Fibroblast of villous mesenchyme (primary cell): Measurements from ENCODE around the gene NPIPA1. TPM values are rescaled to one million over a fixed set of nuclear protein-coding genes. Genes with fewer than 3 reads are reported as not detected.
A peak's percentile ranks its signal among the peaks of the same experiment; 100 is the strongest.
"Not testable (repeated sequence)": the region's sequence is repeated elsewhere in the genome, so short reads cannot be mapped to it uniquely, and the experiment has no call there.

Experiments used
- DNase-seq: peaks from one replicate; pipeline ENCODE4 v3.0.0-alpha.2; 2010; ENCODE audit warnings: low read depth
- H3K4me3 ChIP-seq: 2 replicates; pipeline ENCODE4 v1.5.1; 2011; ENCODE audit warnings: low read depth, mild to moderate bottlenecking, low read length
- CTCF ChIP-seq: IDR thresholded peaks from 2 replicates; pipeline ENCODE4 v1.5.1; 2012; ENCODE audit warnings: low read depth, mild to moderate bottlenecking, low read length; ENCODE audit not compliant: insufficient read depth
- total RNA-seq: library from RNA; depleted of rRNA; stranded (reverse); fragments of >200 nt; gene quantifications from 2 replicates; pipeline ENCODE4 v1.2.3, GENCODE V29; 2012

Gene NPIPA1
- total RNA-seq, 1 donor: 39.3 TPM

DNA sequence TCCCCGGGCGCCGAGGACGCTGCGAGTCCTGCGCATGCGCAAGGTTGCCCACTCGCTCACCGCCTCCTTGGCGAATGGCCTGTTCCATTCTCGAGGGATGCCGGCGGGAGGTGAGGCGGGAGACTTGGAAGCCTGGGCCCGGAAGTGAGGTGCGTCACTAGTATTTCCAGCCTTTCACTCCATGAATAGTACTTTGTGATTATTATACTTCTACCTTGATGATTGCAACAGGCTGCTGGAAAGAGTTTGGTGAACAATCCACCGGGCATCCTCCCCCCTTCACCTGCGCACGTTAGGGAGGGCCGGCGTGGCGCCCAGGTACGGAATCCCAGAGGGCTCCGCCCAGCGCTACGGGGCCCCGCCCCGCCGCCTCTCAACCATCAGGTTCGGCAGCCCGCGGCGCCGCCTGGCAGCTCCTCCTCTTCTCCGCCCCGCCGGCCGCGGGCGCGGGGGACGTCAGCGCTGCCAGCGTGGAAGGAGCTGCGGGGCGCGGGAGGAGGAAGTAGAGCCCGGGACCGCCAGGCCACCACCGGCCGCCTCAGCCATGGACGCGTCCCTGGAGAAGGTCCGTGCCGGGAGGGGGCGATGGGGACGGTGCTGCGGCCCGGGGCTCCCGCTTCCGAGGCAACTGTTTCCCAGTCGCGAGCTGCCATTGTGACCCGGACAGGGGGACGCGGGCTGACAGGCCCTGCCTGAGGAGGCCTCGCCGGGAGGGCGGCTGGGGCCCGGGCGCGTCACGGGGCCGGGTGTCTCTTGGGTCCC, 37.6 kb downstream of the NPIPA1 start, which contains the start of gene PDXDC1:
PDXDC1 (plus strand) TSS at position 371 of the 762 bp plus-strand sequence; CDS start at position 545, 174 bp downstream.
- H3K4me3 ChIP-seq: peak within 1 kb of the TSS; percentile 88
- peak; percentile 92 for DNase-seq
- peak; percentile 4 for TF ChIP-seq CTCF

- peak overlapping the region; percentile 88 for H3K4me3 ChIP-seq
- peak; percentile 21 for DNase-seq
- peak; percentile 5 for TF ChIP-seq CTCF
These were observed 38.4 kb downstream of the NPIPA1 start for GRCh38 chr16:14975418-14976194.

DNA sequence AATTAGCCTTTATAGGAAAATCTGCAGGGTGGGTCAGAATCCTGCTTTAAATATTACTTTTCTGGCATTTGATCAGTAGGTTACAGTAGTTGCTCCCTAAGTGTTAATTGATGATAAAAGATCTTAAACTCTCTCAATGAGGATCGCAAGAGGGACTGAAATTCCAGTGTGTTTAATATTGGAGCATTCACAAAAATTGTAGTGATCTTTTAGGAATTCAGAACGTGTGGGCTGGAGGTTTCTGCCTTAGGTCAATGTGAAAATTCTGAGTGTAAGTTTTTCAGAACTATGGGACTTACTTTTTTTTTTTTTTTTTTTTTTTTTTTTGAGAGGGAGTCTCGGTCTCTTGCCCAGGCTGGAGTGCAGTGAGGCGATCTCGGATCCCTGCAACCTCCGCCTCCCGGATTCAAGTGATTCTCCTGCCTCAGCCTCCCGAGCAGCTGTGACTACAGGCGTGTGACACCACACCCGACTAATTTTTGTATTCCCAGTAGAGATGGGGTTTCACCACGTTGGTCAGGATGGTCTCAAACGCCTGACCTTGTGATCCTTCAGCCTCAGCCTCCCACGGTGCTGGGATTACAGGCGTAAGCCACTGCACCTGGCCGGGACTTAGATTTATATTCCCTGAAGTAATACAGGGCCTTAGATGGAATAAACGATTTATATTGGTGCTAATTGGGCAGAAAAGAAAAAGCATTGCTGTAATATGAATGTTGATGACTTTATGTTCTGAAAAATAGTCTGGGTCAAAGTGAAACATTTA, 39.9 kb downstream of the NPIPA1 start:
- peak overlapping the region; percentile 88 for H3K4me3 ChIP-seq
- not testable (repeated sequence) for DNase-seq

DNA sequence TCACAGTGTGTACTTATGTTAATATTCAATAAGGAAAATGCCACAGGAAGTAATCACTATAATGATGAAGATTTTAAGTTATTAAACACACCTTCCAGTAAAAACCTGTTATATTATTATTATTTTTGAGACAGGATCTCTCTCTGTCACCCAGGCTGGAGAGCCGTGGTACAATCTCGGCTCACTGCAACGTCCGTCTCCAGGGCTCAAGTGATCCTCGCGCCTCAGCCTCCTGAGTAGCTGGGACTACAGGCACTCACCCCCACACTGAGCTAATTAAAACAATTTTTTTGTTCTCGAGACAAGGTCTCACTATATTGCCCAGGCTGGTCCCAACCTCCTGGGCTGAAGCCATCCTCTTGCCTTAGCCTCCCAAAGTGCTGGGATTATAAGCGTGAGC, 41.0 kb downstream of the NPIPA1 start:
- not testable (repeated sequence) for H3K4me3 ChIP-seq, DNase-seq

DNA sequence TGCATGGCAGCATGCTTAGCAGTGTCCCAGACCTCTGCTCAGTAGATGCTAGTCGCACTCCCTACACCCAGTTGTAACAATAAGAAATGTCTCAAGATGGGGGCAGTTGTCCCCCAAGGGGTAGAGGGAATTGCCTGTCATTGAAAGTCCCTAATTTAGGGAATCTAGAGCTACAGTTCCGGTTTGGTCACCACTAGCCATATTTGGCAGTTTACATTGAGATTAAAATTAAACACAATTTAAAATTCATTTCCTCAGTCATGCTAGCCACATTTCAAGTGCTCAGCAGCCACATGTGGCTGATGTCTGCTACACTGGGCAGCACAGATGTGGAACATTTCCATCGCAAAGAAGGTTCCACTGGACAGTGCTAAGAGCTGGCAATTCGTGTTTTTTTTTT, 41.7 kb downstream of the NPIPA1 start:
- DNase-seq, H3K4me3 ChIP-seq: not testable (repeated sequence)

DNA sequence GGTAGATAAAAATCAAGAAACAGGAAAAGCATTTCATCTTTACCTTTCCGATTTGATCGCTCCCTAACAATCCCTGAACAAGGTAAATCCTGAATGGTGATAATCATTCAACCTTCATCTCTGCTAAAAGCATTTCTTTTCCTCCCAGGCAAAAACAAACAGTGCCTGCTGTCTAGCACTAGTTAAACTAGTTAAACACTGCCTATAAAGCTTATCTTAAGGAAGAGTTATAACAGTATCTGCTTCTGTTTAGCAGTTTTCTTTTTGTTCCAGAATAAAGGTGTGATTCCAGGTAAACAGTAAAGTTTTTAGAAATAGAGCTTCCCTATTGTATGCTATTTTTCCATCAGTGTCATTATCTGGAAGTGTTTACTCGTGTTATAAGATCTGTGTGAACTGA, 44.0 kb downstream of the NPIPA1 start:
- DNase-seq, H3K4me3 ChIP-seq: not testable (repeated sequence)

DNA sequence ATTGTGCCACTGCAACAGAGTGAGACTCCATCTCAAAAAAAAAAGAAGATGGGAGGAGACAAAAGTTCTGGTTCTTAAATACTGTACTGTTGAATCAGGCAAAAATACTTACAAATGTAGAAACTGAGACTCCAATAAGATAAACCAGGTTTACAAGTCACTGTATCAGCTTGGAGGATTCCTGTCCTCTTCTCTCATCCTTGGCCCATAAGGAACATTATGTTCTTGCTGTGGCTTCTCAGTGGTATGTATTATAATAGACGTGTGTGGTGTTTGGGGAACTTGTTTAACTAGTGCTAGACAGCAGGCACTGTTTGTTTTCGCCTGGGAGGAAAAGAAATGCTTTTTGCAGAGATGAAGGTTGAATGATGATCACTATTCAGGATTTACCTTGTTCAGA, 45.3 kb downstream of the NPIPA1 start:
- DNase-seq: peak; percentile 51
- not testable (repeated sequence) for H3K4me3 ChIP-seq

- H3K4me3 ChIP-seq, DNase-seq: not testable (repeated sequence)
These were observed 50.8 kb downstream of the NPIPA1 start for GRCh38 chr16:14988092-14988491.

- not testable (repeated sequence) for H3K4me3 ChIP-seq, DNase-seq
These were observed 51.5 kb downstream of the NPIPA1 start for GRCh38 chr16:14988661-14989191.

GRCh38 chr16:14989291-14990281, 52.3 kb downstream of the NPIPA1 start:
- not testable (repeated sequence) for H3K4me3 ChIP-seq, DNase-seq

DNA sequence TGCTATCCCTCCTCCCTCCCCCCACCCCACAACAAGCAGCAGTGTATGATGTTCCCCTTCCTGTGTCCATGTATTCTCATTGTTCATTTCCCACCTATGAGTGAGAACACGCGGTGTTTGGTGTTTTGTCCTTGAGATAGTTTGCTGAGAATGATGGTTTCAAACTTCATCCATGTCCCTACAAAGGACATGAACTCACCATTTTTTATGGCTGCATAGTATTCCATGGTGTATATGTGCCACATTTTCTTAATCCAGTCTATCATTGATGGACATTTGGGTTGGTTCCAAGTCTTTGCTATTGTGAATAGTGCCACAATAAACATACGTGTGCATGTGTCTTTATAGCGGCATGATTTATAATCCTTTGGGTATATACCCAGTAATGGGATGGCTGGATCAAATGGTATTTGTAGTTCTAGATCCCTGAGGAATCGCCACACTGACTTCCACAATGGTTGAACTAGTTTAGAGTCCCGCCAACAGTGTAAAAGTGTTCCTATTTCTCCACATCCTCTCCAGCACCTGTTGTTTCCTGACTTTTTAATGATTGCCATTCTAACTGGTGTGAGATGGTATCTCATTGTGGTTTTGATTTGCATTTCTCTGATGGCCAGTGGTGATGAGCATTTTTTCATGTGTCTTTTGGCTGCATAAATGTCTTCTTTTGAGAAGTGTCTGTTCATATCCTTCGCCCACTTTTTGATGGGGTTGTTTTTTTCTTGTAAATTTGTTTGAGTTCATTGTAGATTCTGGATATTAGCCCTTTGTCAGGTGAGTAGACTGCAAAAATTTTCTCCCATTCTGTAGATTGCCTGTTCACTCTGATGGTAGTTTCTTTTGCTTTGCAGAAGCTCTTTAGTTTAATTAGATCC, 56.3 kb downstream of the NPIPA1 start:
- not testable (repeated sequence) for DNase-seq, H3K4me3 ChIP-seq

GRCh38 chr16:14996702-14997101, 59.5 kb downstream of the NPIPA1 start:
- peak; percentile 23 for DNase-seq
- not testable (repeated sequence) for H3K4me3 ChIP-seq

DNA sequence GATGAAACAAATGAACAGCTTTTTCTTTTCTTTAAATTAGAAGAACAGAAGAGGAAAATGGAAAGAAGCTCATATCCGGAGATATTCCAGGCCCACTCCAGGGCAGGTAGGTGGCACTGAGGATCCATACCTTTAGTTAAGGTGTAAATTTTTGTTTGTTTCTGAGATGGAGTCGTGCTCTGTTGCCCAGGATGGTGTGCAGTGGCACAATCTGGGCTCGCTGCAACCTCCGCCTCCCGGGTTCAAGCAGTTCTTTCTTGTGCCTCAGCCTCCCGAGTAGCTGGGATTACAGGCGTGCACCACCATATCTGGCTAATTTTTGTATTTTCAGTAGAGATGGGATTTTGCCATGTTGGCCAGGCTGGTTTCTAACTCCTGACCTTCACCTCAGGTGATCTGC, 61.1 kb downstream of the NPIPA1 start:
- not testable (repeated sequence) for H3K4me3 ChIP-seq, DNase-seq

DNA sequence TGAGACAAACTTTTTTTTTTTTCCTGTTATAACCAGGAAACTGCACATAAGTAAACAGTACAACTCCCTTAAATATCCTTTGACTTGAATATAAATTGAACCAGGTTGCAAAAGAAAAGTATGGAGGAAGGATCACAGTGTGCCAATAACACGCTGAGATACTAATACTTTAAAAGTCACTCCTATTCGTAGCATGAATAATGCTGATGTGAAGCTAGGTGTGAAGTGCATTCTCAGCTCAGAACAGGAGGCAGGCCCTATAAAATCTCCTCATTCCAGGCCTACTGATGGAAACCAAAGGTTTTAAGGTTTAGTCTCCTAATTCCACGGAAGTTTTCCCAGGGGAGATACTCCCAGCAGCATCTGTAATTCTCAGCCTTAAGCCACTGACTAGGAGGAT, 62.6 kb downstream of the NPIPA1 start:
- DNase-seq, H3K4me3 ChIP-seq: not testable (repeated sequence)
